ENCODE measurements around the gene OGFOD1. TPM values are rescaled to one million over a fixed set of nuclear protein-coding genes. Genes with fewer than 3 reads are reported as not detected.

The OGFOD1 gene
- polyA plus RNA-seq, 1 donor (not counting 4 experiments of a cell fraction or from before 2014, with no cell fraction given) = 70.5 TPM

DNA sequence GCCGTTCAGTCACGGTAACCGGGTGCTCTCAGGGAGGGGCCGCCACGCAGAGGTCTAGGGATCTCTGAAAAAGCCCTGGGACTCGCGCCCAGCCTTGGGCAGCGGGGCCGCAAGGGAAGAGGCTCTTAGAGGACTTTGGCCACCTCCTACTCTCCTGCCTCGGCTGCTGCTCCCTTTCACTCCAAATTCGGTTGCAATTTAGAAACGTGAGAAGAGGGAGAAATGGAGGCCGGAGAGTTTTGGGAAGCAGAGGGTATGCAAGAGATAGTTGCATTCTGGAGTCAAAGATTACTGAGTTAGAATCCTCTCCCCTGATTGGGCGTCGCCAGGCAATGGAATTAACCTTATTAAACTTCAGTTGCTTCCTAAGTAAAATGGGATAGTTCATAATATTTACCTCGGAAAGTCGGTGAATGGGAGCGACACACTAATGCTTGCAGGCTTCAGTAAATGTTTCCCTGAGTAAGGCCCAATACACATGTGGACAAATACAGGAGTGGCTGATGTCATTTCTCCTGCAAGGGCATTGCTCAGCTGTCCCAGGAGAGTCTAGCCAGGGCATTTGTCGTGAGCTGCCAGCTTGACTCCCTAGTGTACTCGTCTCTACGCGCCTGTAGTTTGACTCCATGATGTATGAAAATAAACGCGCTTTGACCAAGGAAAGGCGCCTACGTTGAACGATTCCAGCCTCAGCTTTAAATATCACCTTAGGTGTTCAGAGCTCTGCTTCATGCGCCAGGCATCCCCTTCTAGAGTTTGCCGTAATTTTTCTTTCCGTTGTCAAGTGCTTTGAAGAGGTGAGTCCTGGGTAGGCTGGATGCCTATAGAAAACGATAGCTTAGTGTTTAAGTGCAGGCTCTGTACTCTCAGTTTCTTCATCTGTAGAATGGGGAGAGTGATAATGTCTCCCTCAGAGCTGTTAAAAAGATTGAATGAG, 667 bp downstream of the OGFOD1 start:
- TF ChIP-seq, protein P1, sequence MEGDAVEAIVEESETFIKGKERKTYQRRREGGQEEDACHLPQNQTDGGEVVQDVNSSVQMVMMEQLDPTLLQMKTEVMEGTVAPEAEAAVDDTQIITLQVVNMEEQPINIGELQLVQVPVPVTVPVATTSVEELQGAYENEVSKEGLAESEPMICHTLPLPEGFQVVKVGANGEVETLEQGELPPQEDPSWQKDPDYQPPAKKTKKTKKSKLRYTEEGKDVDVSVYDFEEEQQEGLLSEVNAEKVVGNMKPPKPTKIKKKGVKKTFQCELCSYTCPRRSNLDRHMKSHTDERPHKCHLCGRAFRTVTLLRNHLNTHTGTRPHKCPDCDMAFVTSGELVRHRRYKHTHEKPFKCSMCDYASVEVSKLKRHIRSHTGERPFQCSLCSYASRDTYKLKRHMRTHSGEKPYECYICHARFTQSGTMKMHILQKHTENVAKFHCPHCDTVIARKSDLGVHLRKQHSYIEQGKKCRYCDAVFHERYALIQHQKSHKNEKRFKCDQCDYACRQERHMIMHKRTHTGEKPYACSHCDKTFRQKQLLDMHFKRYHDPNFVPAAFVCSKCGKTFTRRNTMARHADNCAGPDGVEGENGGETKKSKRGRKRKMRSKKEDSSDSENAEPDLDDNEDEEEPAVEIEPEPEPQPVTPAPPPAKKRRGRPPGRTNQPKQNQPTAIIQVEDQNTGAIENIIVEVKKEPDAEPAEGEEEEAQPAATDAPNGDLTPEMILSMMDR (optimal IDR thresholded peaks at IDR 0.05 in 1 of 3, IDR thresholded peaks at IDR 0.05 in 1 of 3, conservative IDR thresholded peaks at IDR 0.05 in 1 of 3; ENCODE audit: extremely low read depth in 1 of 3, insufficient read depth in 2 of 3, low read length in 3 of 3) = no peak
- no peak for TF ChIP-seq EZH2 (IDR thresholded peaks at IDR 0.05; ENCODE audit: low read length)
- Histone ChIP-seq H3K79me2 (ENCODE audit: control insufficient read depth, insufficient read depth, low read length) (peaks cover 66% of the 10 kb centered on the region), H3K27me3 (ENCODE audit: control insufficient read depth, extremely low read depth, insufficient read depth, low read length) (no peaks in the 10 kb centered on the region), H3K4me1 (ENCODE audit: control insufficient read depth, extremely low read depth, insufficient read depth, low read length) (peaks cover 22% of the 10 kb centered on the region), H4K20me1 (ENCODE audit: control insufficient read depth, extremely low read depth, insufficient read depth, low read length) (no peaks in the 10 kb centered on the region), H3K9ac (ENCODE audit: control insufficient read depth, extremely low read depth, insufficient read depth, low read length) (peak overlapping the region; percentile 88), H3K9me3 (ENCODE audit: control insufficient read depth, low read depth, low read length) (no peaks in the 10 kb centered on the region), H3K9me1 (ENCODE audit: control insufficient read depth, extremely low read depth, insufficient read depth, low read length) (no peaks in the 10 kb centered on the region), H2AFZ (ENCODE audit: control insufficient read depth, low read length) (peak overlapping the region; percentile 88), H3K36me3 (ENCODE audit: control insufficient read depth in 2 of 2, extremely low read depth in 1 of 2, insufficient read depth in 2 of 2, low read length in 2 of 2) (peaks cover 21 to 23% of the 10 kb centered on the region in 2 experiments), H3K27ac (ENCODE audit: control insufficient read depth, insufficient read depth, low read length) (peak overlapping the region; percentile 87), H3K4me2 (ENCODE audit: control insufficient read depth, extremely low read depth, insufficient read depth, low read depth, low read length) (peak overlapping the region; percentile 91), H3K4me3 (ENCODE audit: control insufficient read depth in 2 of 3, extremely low read depth in 1 of 3, insufficient read depth in 2 of 3, low read depth in 1 of 3, low read length in 3 of 3) (peak overlapping the region; percentile 89 to 96 (median 90))
- no peak for DNase-seq (ENCODE audit: low read depth, low spot score)
- dilution Hi-C loops (cut with MboI; ENCODE audit: extremely low pct_ligation_motif_present, low sequenced_read_pairs) = no loop called here
- FAIRE-seq = no peak

DNA sequence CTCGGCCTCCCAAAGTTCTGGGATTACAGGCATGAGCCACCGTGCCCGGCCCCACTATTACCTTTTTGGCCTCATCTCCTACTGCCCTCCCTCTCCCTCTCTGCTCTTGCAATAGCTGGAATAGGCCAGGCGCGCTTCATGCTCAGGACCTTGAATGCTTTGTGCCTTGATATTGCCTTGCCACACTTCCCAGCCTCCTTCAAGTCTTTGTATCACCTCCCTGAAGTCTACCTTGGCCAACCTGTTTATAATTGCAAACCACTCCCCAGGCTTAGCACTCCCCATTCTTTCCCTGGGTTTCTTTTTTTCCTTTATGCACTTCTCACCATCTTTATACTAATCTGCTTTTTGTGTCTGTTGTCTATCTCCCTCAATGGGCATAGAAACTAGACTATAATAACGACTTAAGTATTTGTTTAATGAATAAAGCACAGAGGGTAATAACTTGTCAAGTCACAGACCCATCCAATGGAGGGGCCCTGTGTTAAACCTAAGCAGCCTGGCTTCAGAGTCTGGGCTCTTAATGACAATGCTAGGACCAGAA, 6.6 kb downstream of the OGFOD1 start:
- no peak for FAIRE-seq
- no peak overlapping the region for H3K4me3 ChIP-seq (ENCODE audit: control insufficient read depth in 2 of 3, extremely low read depth in 1 of 3, insufficient read depth in 2 of 3, low read depth in 1 of 3, low read length in 3 of 3)
- no peak overlapping the region for H3K9ac ChIP-seq (ENCODE audit: control insufficient read depth, extremely low read depth, insufficient read depth, low read length)
- H4K20me1 ChIP-seq (ENCODE audit: control insufficient read depth, extremely low read depth, insufficient read depth, low read length) = no peaks in the 10 kb centered on the region
- H3K27me3 ChIP-seq (ENCODE audit: control insufficient read depth, extremely low read depth, insufficient read depth, low read length) = no peaks in the 10 kb centered on the region
- H3K9me3 ChIP-seq (ENCODE audit: control insufficient read depth, low read depth, low read length) = no peaks in the 10 kb centered on the region
- peaks cover 27 to 34% of the 10 kb centered on the region in 2 experiments for H3K36me3 ChIP-seq (ENCODE audit: control insufficient read depth in 2 of 2, extremely low read depth in 1 of 2, insufficient read depth in 2 of 2, low read length in 2 of 2)
- H2AFZ ChIP-seq (ENCODE audit: control insufficient read depth, low read length) = no peak overlapping the region
- no peak overlapping the region for H3K27ac ChIP-seq (ENCODE audit: control insufficient read depth, insufficient read depth, low read length)
- peaks cover 9% of the 10 kb centered on the region for H3K79me2 ChIP-seq (ENCODE audit: control insufficient read depth, insufficient read depth, low read length)
- H3K9me1 ChIP-seq (ENCODE audit: control insufficient read depth, extremely low read depth, insufficient read depth, low read length) = no peaks in the 10 kb centered on the region
- H3K4me1 ChIP-seq (ENCODE audit: control insufficient read depth, extremely low read depth, insufficient read depth, low read length) = no peaks in the 10 kb centered on the region
- no peak for DNase-seq (ENCODE audit: low read depth, low spot score)
- TF ChIP-seq, protein P1 (optimal IDR thresholded peaks at IDR 0.05 in 1 of 3, IDR thresholded peaks at IDR 0.05 in 1 of 3, conservative IDR thresholded peaks at IDR 0.05 in 1 of 3; ENCODE audit: extremely low read depth in 1 of 3, insufficient read depth in 2 of 3, low read length in 3 of 3) = no peak
- no peak for TF ChIP-seq EZH2 (IDR thresholded peaks at IDR 0.05; ENCODE audit: low read length)
- dilution Hi-C loops (cut with MboI; ENCODE audit: extremely low pct_ligation_motif_present, low sequenced_read_pairs) = no loop called here
- no peak overlapping the region for H3K4me2 ChIP-seq (ENCODE audit: control insufficient read depth, extremely low read depth, insufficient read depth, low read depth, low read length)
